ENCODE data around the gene KCTD1.
A peak's percentile ranks its signal among the peaks of the same experiment; 100 is the strongest.

KCTD1 gene

DNA sequence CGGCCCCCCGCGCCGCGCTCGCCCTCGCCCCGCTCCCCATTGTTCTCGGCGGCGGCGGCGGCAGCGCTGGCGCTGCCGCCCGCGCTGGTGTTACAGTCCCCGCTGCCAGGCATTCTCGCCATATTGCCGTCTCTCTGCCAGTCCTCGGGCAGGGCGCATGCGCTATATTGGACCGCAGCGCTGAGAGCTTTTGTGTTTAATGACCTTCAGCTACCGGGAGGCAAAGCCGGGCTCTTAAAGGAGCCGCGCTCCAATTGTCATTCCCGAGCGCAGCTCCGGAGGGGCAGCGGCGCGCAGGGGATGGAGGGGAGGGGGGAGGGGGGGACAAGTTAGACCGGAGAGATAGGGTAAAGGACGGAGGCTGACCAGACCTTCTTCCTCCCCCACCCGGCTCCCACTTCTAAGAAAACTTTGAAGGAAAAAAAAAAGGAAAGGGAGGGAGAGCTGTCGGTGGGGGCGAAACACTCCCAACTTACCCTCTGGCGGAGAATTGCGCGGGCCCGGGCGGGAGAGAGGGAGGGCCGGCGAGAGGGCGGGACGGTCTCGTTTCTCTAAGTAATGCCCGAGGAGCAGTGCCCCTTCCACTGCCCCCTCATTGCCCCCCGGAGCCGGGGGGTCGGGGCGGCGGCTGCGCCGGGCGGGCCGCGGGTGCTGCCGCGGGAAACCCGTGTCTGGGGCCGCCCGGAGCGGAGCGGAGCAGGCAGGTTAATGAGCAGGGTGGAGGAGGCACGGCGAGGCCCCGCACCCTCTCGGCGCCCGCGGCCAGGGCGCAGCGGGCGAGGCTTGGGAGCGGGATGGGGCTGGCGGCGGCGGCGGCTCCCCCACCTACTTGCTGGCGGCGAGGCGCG lies at the start of gene KCTD1:
TSS of gene KCTD1 (minus strand) at position 139 of the 848 bp plus-strand sequence. CDS start at position 122, 17 bp downstream.
- Mint-ChIP-seq H3K9me3 (no peaks in the 10 kb centered on the region), H3K4me3 (peak within 1 kb of the TSS; percentile 86), H3K27me3 (peaks cover 20% of the 10 kb centered on the region), H3K4me1 (peaks cover 39% of the 10 kb centered on the region), H3K36me3 (no peaks in the 10 kb centered on the region), H3K27ac (peak within 1 kb of the TSS; percentile 17)

DNA sequence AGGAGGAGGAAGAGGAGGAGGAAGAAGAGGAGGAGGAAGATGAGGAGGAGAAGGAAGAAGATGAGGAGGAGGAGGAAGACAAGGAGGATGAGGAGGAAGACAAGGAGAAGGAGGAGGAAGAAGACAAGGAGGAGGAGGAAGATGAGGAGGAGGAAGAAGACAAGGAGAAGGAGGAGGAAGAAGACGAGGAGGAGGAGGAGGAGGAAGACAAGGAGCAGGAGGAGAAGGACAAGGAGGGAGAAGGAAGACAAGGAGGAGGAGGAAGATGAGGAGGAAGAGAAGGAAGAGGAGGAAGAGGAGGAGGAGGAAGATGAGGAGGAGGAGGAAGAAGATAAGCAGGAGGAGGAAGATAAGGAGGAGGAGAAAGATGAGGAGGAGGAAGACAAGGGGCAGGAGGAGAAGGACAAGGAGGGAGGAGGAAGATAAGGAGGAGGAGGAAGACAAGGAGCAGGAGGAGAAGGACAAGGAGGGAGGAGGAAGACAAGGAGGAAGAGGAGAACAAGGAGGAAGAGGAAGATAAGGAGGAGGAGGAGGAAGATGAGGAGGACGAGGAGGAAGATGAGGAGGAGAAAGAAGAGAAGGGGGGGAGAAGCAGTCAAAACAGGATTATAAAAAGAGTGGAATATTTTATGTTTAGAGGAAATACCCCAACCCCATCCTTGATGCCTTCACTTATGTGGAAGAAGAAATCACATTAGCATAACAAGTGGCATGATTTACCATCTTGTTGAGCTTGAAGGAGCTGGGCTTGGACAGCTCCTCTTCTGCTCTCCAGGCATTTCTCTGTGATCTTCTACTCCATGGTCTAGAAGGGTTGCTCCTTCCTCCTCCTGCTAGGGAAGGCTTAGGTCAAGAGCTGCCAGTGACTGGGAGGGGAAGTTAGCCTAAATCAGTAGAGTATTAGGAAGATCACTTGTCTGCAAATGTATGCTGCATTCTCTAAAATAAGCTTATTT lies 45.3 kb upstream of the KCTD1 start:
- no peak overlapping the region for H3K27ac Mint-ChIP-seq
- no peak overlapping the region for H3K4me3 Mint-ChIP-seq

DNA sequence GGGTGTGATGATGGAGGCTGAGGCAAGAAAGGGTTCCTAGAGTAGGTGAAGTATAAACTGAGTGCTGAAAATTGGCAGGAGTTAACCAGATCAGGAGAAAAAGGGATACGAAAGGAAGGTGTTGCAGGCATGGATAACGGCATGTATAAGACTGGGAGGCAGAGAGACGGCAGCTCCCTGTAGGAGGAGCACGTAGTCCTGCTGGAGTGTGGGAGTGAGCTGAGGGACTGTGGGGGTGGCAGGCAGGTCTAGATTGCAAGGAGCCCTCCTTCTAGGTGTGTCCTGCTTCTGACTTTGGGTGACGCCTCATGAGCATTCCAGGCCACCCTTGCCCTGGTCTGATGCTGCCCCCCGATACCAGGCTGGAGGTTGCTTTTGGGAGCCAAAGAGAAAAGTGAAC lies 36.4 kb upstream of the KCTD1 start:
- H3K27me3 Mint-ChIP-seq, result peaks cover 9% of the 10 kb centered on the region
- no peak overlapping the region for H3K27ac Mint-ChIP-seq
- H3K36me3 Mint-ChIP-seq, result no peaks in the 10 kb centered on the region
- no peaks in the 10 kb centered on the region for H3K4me1 Mint-ChIP-seq
- no peaks in the 10 kb centered on the region for H3K9me3 Mint-ChIP-seq
- no peak overlapping the region for H3K4me3 Mint-ChIP-seq

More for the DNA sequence above, 45.3 kb upstream of the KCTD1 start:
- Mint-ChIP-seq H3K9me3 (no peaks in the 10 kb centered on the region), H3K27me3 (peaks cover 7% of the 10 kb centered on the region), H3K4me1 (no peaks in the 10 kb centered on the region), H3K36me3 (no peaks in the 10 kb centered on the region)

DNA sequence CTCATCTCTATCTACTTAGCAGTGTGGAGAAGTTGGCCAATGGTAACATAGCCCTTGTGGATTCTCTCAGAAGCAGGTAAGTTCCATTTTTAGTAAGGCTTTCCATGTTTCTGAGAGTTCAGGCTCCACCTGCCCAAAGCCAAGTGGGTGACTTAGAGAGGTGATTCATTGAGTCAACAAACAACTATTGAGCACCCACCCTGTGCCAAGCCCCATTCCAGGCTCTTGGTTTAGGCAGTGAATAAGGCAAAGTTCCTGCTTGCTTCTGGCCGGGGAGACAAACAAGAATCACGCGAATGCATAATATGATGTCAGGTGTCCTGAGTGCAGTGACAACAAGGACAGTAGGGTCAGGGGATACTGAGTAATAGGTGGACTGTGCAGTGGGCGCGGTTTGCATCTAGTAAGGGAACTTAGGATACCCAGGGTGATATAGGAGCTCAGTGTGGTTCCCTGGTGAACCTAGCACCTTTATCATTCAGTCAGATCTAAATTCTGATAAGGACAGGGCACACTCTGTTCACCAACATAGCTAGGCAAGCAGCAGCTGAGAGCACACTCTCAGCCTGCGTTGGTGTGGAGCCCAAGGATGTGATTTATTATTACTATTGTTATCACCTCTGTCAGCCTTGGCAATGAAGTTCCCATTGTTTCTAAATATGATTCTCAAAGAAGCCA lies 31.7 kb upstream of the KCTD1 start:
- Mint-ChIP-seq H3K4me3 (no peak overlapping the region), H3K36me3 (no peaks in the 10 kb centered on the region), H3K9me3 (no peaks in the 10 kb centered on the region), H3K27me3 (peaks cover 23% of the 10 kb centered on the region), H3K27ac (no peak overlapping the region), H3K4me1 (peaks cover 10% of the 10 kb centered on the region)

DNA sequence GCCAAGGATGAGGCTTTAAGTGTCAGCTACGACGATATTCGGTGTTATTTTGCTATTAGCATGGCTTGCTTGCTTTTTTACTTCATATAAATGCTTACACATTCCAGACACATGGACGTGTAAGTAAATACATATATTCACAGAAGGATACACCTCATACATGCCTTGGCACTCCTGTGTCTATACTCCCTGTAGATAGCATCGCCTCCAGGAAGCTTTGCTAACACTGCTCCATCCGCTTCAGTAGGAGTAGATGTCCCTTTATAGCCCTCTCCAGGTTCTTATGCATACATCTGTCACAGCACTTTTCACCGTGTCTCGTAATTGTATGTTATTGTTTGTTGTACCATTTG lies 27.5 kb upstream of the KCTD1 start:
- Mint-ChIP-seq H3K4me1 (peaks cover 13% of the 10 kb centered on the region), H3K27me3 (peaks cover 22% of the 10 kb centered on the region), H3K36me3 (no peaks in the 10 kb centered on the region), H3K9me3 (no peaks in the 10 kb centered on the region), H3K27ac (no peak overlapping the region), H3K4me3 (no peak overlapping the region)

DNA sequence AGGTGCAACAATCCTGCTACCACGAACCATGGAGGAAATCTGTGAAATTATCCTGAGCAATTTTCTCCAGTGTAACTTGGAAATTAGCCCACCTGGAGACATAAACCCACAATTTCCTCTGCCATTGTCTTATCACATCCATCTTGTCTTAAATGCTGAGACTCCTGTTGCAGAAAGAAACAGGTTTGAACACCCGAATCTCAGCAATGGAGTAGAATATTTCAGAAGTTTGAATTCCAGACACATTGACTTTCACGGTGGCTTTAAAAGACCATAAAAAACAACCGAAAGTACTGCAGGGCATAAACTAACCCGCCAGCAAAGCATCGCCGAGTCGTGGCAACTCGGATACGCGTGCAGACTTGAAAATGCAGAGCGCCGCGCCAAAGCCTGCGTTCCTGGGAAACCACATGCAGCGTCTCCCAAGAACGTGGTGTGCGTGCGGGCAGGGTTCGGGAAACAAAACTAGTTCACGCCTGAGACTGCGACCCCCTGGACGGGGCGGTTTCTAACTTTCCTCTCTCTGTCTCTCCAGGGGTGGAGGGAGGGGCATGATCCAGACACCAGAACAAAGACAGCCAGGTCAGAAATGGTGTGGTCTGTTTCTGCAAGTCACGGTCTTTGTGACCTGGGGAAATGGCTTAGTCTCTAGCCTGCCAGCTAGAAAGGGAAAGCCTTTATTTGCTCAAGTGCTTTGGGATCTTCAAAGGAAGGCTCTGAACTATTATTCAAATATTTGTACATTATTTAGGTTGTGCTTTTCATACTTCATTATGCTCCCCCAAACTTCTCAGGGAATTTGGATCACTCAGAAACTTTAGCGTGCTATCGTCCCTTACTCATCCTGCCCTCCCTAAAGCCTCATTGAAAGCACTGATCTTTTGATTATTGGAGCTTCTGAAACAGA lies 26.9 kb upstream of the KCTD1 start:
- Mint-ChIP-seq H3K4me3 (peak overlapping the region; percentile 30), H3K4me1 (peaks cover 13% of the 10 kb centered on the region), H3K27me3 (peaks cover 22% of the 10 kb centered on the region), H3K9me3 (no peaks in the 10 kb centered on the region), H3K27ac (no peak overlapping the region), H3K36me3 (no peaks in the 10 kb centered on the region)

- no peaks in the 10 kb centered on the region for H3K27me3 Mint-ChIP-seq
- no peak overlapping the region for H3K27ac Mint-ChIP-seq
- no peaks in the 10 kb centered on the region for H3K4me1 Mint-ChIP-seq
- no peak overlapping the region for H3K4me3 Mint-ChIP-seq
- H3K9me3 Mint-ChIP-seq, result no peaks in the 10 kb centered on the region
- H3K36me3 Mint-ChIP-seq, result no peaks in the 10 kb centered on the region
These were observed 20.7 kb upstream of the KCTD1 start for GRCh38 chr18:26568926-26569665.

- Mint-ChIP-seq H3K27me3 (no peaks in the 10 kb centered on the region), H3K36me3 (no peaks in the 10 kb centered on the region), H3K9me3 (no peaks in the 10 kb centered on the region), H3K4me1 (no peaks in the 10 kb centered on the region), H3K4me3 (no peak overlapping the region), H3K27ac (no peak overlapping the region)
These were observed 20.2 kb upstream of the KCTD1 start for GRCh38 chr18:26568513-26568912.

- Mint-ChIP-seq H3K27ac (no peak overlapping the region), H3K36me3 (no peaks in the 10 kb centered on the region), H3K4me1 (no peaks in the 10 kb centered on the region), H3K9me3 (no peaks in the 10 kb centered on the region), H3K27me3 (peaks cover 1% of the 10 kb centered on the region), H3K4me3 (no peak overlapping the region)
These were observed 18.7 kb upstream of the KCTD1 start for GRCh38 chr18:26566874-26567555.

DNA sequence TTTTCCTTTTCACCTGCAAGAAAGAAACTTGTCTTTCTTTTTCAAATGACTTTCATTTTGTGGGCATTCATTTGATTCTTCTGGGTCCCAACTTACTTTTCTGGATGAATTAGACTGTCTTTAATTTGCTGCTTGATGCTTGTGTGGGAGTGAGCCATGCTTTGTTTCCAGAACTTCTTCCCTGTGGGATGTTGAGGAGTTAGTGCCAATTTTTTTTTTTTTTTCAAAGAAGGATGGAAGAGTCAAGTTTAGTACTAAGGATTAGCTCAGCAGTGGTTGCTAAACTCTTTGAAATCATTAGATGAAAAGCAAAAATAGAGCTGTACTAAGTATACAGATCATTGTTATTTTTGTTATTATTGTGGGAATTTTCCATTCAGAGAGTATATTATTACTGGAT lies 17.2 kb upstream of the KCTD1 start:
- H3K27ac Mint-ChIP-seq, result no peak overlapping the region

DNA sequence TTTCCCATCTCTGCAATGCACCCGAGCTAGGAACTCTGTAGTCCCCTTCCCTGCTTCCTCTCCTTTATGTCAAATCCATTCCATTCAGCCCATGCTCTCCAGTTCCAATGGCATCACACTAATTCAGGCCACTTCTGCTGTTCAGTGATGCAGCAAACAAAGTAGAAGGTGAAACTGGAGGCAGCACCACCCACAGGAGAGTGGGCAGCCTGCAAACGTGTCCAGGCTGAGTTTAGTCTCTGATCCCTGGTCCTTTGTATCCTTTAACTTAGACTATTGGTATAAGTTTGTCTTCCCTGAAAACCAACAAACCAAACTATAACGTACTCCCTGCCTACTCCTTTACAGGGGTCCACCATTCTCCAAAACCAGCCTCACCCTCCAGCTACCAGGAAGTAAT lies 14.7 kb upstream of the KCTD1 start:
- H3K4me1 Mint-ChIP-seq, result no peaks in the 10 kb centered on the region
- H3K36me3 Mint-ChIP-seq, result no peaks in the 10 kb centered on the region
- H3K27ac Mint-ChIP-seq, result no peak overlapping the region
- H3K9me3 Mint-ChIP-seq, result no peaks in the 10 kb centered on the region
- H3K4me3 Mint-ChIP-seq, result no peak overlapping the region
- H3K27me3 Mint-ChIP-seq, result peaks cover 7% of the 10 kb centered on the region

More for the DNA sequence above, 17.2 kb upstream of the KCTD1 start:
- H3K4me3 Mint-ChIP-seq, result no peak overlapping the region
- H3K36me3 Mint-ChIP-seq, result no peaks in the 10 kb centered on the region
- peaks cover 4% of the 10 kb centered on the region for H3K27me3 Mint-ChIP-seq
- no peaks in the 10 kb centered on the region for H3K9me3 Mint-ChIP-seq
- no peaks in the 10 kb centered on the region for H3K4me1 Mint-ChIP-seq

- Mint-ChIP-seq H3K27ac (no peak overlapping the region), H3K36me3 (no peaks in the 10 kb centered on the region), H3K9me3 (no peaks in the 10 kb centered on the region), H3K27me3 (peaks cover 11% of the 10 kb centered on the region), H3K4me3 (no peak overlapping the region), H3K4me1 (no peaks in the 10 kb centered on the region)
These were observed 14.2 kb upstream of the KCTD1 start for GRCh38 chr18:26562568-26562967.

GRCh38 chr18:26561769-26562168 lies 13.4 kb upstream of the KCTD1 start:
- Mint-ChIP-seq H3K36me3 (no peaks in the 10 kb centered on the region), H3K27ac (no peak overlapping the region), H3K27me3 (peaks cover 15% of the 10 kb centered on the region), H3K4me1 (no peaks in the 10 kb centered on the region), H3K4me3 (no peak overlapping the region), H3K9me3 (no peaks in the 10 kb centered on the region)

- Mint-ChIP-seq H3K27me3 (peaks cover 40% of the 10 kb centered on the region), H3K36me3 (no peaks in the 10 kb centered on the region), H3K9me3 (no peaks in the 10 kb centered on the region), H3K27ac (no peak overlapping the region), H3K4me1 (peaks cover 4% of the 10 kb centered on the region), H3K4me3 (no peak overlapping the region)
These were observed 8.2 kb upstream of the KCTD1 start for GRCh38 chr18:26556573-26556972.

All from activated naive CD4-positive, alpha-beta T cell treated with anti-CD3 and anti-CD28 coated beads, Interleukin-2, amount 50 U/mL, for 24 hours (primary cell).